ENCODE results near the gene RNF113B.

RNF113B gene

DNA sequence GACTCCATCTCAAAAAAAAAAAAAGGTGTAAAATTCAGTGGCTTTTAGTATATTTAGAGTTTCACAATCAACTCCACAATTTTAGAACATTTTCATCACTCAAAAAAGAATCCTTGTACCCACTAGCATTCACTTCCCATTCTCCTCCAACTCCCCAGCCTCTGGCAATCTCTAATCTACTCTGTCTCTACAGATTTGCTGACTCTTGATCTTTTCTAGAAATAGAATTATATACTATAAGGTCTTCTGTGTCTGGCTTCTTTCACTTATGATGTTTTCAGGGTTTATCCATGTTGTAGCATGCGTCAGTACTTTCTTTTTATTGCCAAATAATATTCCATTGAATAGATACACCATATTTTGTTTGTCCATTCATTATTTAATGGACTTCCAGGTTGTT lies 42.2 kb downstream of the RNF113B start:
- peak in 1 of 3 donors; percentile 18 for DNase-seq

- peak; percentile 68 to 81 (median 70) for DNase-seq
Observed at GRCh38 chr13:98133946-98134345, 43.1 kb downstream of the RNF113B start.

DNA sequence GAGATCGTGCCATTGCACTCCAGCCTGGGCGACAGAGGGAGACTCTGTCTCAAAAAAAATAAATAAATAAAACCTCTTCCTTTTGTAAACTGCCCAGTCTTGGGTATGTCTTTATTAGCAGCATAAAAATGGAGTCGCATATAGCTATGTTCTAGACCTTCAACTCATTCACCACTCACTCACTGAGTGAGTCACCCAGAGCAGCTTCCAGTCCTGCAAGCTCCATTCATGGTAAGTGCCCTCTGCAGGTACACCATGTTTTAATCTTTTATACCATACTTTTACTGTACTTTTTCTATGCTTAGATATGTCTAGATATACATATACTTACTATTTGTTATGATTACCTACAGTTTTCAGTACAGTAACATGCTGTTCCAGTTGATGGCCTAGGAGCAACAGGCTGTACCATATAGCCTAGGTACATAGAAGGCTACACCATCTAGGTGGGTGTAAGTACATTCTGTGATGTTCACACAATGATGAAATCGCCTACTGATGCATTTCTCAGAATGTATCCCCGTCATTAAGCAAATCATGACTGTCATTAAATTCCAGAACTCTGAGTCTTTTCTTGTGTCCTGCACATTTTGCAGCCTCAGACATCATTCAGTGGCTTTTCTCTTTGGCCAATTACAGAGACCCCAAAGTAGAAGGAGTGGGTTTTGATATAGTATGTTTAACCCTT lies 47.9 kb downstream of the RNF113B start:
- DNase-seq, result peak in 1 of 3 donors; percentile 17

All from suppressor macrophage treated with lipopolysaccharide for 1 hour (primary cell).